A549 treated with Mapracorat at 1 μM for 4 hours (cell line): Measurements from ENCODE around the gene NUMBL. TPM values are rescaled to one million over a fixed set of nuclear protein-coding genes. Genes with fewer than 3 reads are reported as not detected.

Experiments
- total RNA-seq: library from RNA; stranded (reverse); fragments of 200-300 nt; extraction: Qiagen RNA extraction; gene quantifications from 5 replicates; pipeline ENCODE4 v1.2.3, GENCODE V29; 2022

Gene NUMBL
- total RNA-seq, result 52.9 to 83.0 TPM (median 79.0 TPM) in 5 replicates

DNA sequence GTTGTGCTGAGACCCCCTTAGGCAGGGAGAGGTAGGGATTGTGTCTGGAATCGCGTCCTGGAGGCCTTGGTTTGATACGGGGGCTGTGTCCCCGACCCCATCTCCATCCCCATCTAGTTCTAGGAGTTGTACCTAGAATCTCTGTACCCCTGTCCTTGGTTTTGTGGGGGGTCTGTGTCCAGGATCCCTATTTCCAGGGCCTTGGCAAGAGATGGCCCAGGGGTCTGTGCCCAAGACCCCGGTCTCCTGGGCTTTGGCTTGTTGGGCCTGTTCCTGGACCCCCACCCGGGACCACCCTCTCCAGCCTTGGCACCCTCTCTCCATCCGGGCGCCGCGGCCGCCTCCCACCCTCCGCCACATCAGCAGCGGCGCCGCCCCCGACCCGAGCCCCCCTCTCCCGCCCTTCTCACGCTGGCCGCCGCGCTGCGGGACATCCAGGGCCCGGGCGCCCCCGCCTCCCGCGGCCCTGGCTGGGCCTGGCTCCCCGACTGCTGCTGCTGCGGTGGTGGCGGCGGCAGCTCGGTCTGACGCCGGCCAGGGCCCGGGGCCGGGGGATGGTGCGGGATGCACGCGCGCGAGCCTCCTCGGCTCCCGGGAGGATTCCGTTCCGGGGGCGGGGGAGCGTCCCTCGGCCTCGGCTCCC, at the start of gene NUMBL:
NUMBL (minus strand) TSS at position 602 of the 643 bp plus-strand sequence; CDS start at position 434, 168 bp downstream.

DNA sequence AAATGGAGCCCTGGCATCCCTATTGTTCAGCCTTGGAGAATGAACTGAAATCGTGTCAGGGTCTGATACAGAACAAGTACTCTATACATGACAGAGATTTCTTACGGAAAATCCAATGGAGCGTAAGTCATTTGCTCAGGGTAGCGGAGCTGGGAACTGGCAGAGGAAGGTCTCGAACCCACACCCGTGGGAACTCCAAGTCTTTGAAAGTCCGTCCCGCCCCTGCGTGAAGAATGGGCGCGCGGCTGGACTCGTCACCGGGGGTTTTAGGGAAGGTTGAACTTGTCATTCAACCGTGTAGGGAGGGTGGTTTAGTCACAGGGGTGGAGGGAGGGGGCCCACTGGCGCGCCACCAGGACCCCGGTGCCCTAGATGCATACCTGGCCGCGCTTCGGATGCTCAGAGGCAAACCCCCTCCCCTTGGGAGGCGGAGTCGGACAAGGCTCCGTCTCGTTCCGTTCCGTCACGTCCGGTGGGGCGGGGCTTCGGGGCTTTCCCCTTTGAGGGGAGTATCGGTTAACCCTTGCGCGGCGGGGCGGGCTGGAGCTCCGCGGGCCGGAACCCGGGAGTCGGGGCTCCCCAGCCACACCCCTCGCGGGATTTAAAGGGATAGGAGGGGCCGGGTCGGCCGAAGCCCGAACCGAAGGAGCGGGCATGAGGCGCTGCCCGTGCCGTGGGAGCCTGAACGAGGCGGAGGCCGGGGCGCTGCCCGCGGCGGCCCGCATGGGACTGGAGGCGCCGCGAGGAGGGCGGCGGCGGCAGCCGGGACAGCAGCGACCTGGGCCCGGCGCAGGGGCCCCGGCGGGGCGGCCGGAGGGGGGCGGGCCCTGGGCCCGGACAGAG, 26.3 kb upstream of the NUMBL start, which contains the start of the genes COQ8B and ITPKC:
COQ8B (minus strand) TSS at position 405 of the 843 bp plus-strand sequence. CDS start 2,254 bp downstream, outside the sequence.
ITPKC (plus strand) TSS at position 631 of the 843 bp plus-strand sequence; CDS start at position 655, 24 bp downstream.

Other genes with a start within 250 kb of the NUMBL start
- gene SERTAD3, start 246.3 kb downstream of the NUMBL start, total RNA-seq, result 38.2 to 47.6 TPM (median 43.8 TPM) in 5 replicates
- 246 to 360 TPM (median 316 TPM) in 5 replicates for gene BLVRB, start 224.9 kb downstream of the NUMBL start, total RNA-seq
- 0.34 to 0.85 TPM (median 0.59 TPM) in 5 replicates for gene SPTBN4, start 223.7 kb downstream of the NUMBL start, total RNA-seq
- 100 to 141 TPM (median 132 TPM) in 5 replicates for gene SHKBP1, start 113.8 kb downstream of the NUMBL start, total RNA-seq
- 34.0 to 57.1 TPM (median 54.1 TPM) in 5 replicates for gene LTBP4, start 89.3 kb downstream of the NUMBL start, total RNA-seq
- 70.0 to 99.8 TPM (median 92.0 TPM) in 5 replicates for gene COQ8B, start 26.2 kb upstream of the NUMBL start, total RNA-seq
- gene ITPKC, start 26.5 kb upstream of the NUMBL start, total RNA-seq, result 28.1 to 38.0 TPM (median 35.6 TPM) in 5 replicates
- gene ACTMAP, start 59.8 kb upstream of the NUMBL start, total RNA-seq, result 15.8 to 20.1 TPM (median 19.3 TPM) in 5 replicates
- 146 to 186 TPM (median 157 TPM) in 5 replicates for gene SNRPA, start 60.6 kb upstream of the NUMBL start, total RNA-seq
- not detected in 5 replicates for gene MIA, start 84.9 kb upstream of the NUMBL start, total RNA-seq
- gene RAB4B, start 87.6 kb upstream of the NUMBL start, total RNA-seq, result 14.1 to 20.4 TPM (median 18.9 TPM) in 5 replicates
- 75.4 to 103 TPM (median 94.6 TPM) in 5 replicates for gene EGLN2, start 108.5 kb upstream of the NUMBL start, total RNA-seq
- not detected in 5 replicates for gene CYP2A6, start 159.8 kb upstream of the NUMBL start, total RNA-seq
- not detected in 5 replicates for gene CYP2A7, start 191.6 kb upstream of the NUMBL start, total RNA-seq